Neural cell (in vitro differentiated cells): Measurements from ENCODE around the gene ADGRA1. TPM values are rescaled to one million over a fixed set of nuclear protein-coding genes. Genes with fewer than 3 reads are reported as not detected.

Experiments used
- H2AFZ ChIP-seq: fragments of 200-600, 300-800 bp; sonication (generic), shearing (Covaris generic); 2 replicates; pipeline ENCODE4 v1.6.0; 2014; ENCODE audit warnings: low read depth, mild to moderate bottlenecking, antibody characterized with exemption, low read length, moderate library complexity
- H3F3A ChIP-seq: fragments of 200-600 bp; shearing (Covaris generic); 2 replicates; pipeline ENCODE4 v1.6.1; 2016; ENCODE audit warnings: mild to moderate bottlenecking, moderate library complexity, mixed read lengths, antibody characterized with exemption, low read length; ENCODE audit not compliant: insufficient read depth, poor library complexity, severe bottlenecking
- H3K27ac ChIP-seq: fragments of 200-600, 300-800 bp; sonication (generic), shearing (Covaris generic); 2 replicates; pipeline ENCODE4 v1.5.1; 2014; ENCODE audit warnings: mild to moderate bottlenecking, low read length, moderate library complexity
- H3K27me3 ChIP-seq: fragments of 300-800, 200-600 bp; sonication (generic), shearing (Covaris generic); 2 replicates; pipeline ENCODE4 v1.6.0; 2014; ENCODE audit warnings: mild to moderate bottlenecking, low read depth, low read length, moderate library complexity; ENCODE audit not compliant: insufficient read depth
- H3K36me3 ChIP-seq: fragments of 300-800, 200-600 bp; sonication (generic), shearing (Covaris generic); 2 replicates; pipeline ENCODE4 v1.5.1; 2014; ENCODE audit warnings: mild to moderate bottlenecking, antibody characterized with exemption, low read length, moderate library complexity; ENCODE audit not compliant: insufficient read depth
- H3K4me2 ChIP-seq: fragments of 300-800, 200-600 bp; sonication (generic), shearing (Covaris generic); 2 replicates; pipeline ENCODE4 v1.6.0; 2014; ENCODE audit warnings: mild to moderate bottlenecking, low read length
- H3K4me3 ChIP-seq: fragments of 300-800, 200-600 bp; sonication (generic), shearing (Covaris generic); 2 replicates; pipeline ENCODE4 v1.5.1; 2014; ENCODE audit warnings: mild to moderate bottlenecking, low read length, moderate library complexity
- H3K79me2 ChIP-seq: fragments of 200-600 bp; shearing (Covaris generic); replicated peaks from 2 replicates; pipeline ENCODE4 v1.6.0; 2014; ENCODE audit warnings: mild to moderate bottlenecking, low read length, moderate library complexity; ENCODE audit not compliant: insufficient read depth
- H3K9ac ChIP-seq: fragments of 300-800, 200-600 bp; sonication (generic), shearing (Covaris generic); 2 replicates; pipeline ENCODE4 v1.6.1; 2016; ENCODE audit warnings: mild to moderate bottlenecking, low read length, mixed read lengths
- H3K9me2 ChIP-seq: fragments of 200-600 bp; shearing (Covaris generic); 2 replicates; pipeline ENCODE4 v1.6.1; 2016; ENCODE audit warnings: mild to moderate bottlenecking, low read length, mixed read lengths; ENCODE audit not compliant: insufficient read depth
- H3K9me3 ChIP-seq: fragments of 200-600, 300-800 bp; sonication (generic), shearing (Covaris generic); 2 replicates; pipeline ENCODE4 v1.6.1; 2016; ENCODE audit warnings: mild to moderate bottlenecking, mixed run types, low read length, moderate library complexity, mixed read lengths
- H4K20me1 ChIP-seq: fragments of 200-600 bp; shearing (Covaris generic); 2 replicates; pipeline ENCODE4 v1.6.1; 2016; ENCODE audit warnings: mild to moderate bottlenecking, mixed run types; ENCODE audit not compliant: insufficient read depth
- CTCF ChIP-seq: fragments of 450-650 bp; IDR thresholded peaks from 2 replicates; pipeline ENCODE4 v1.5.1; 2014; ENCODE audit warnings: antibody characterized with exemption, mild to moderate bottlenecking, moderate library complexity; ENCODE audit not compliant: poor library complexity, severe bottlenecking
- EP300 ChIP-seq: fragments of 450-650 bp; conservative IDR thresholded peaks from 2 replicates; pipeline ENCODE4 v1.6.1; 2014; ENCODE audit warnings: antibody characterized with exemption, mild to moderate bottlenecking, moderate library complexity; ENCODE audit not compliant: poor library complexity, severe bottlenecking
- EZH2 ChIP-seq: fragments of 200-600, 300-800 bp; shearing (Covaris generic), sonication (generic); IDR thresholded peaks from 2 replicates; pipeline ENCODE4 v1.6.1; 2014; ENCODE audit warnings: antibody characterized with exemption, low read length, borderline replicate concordance, mild to moderate bottlenecking; ENCODE audit not compliant: insufficient read depth, poor library complexity, severe bottlenecking
- MXI1 ChIP-seq: fragments of 450-650 bp; conservative IDR thresholded peaks from 2 replicates; pipeline ENCODE4 v1.6.1; 2014; ENCODE audit warnings: antibody characterized with exemption, mild to moderate bottlenecking; ENCODE audit not compliant: poor library complexity, severe bottlenecking
- POLR2AphosphoS5 ChIP-seq: IDR thresholded peaks from 2 replicates; pipeline ENCODE4 v1.6.1; 2012
- RAD21 ChIP-seq: fragments of 450-650 bp; conservative IDR thresholded peaks from 2 replicates; pipeline ENCODE4 v1.6.1; 2014; ENCODE audit warnings: antibody characterized with exemption, mild to moderate bottlenecking, moderate library complexity
- REST ChIP-seq: IDR thresholded peaks from 2 replicates; pipeline ENCODE4 v1.6.1; 2012; ENCODE audit warnings: borderline replicate concordance
- SMC3 ChIP-seq: fragments of 450-650 bp; conservative IDR thresholded peaks from 2 replicates; pipeline ENCODE4 v1.6.1; 2014; ENCODE audit warnings: antibody characterized with exemption, mild to moderate bottlenecking, moderate library complexity; ENCODE audit not compliant: poor library complexity
- TAF1 ChIP-seq: IDR thresholded peaks from 2 replicates; pipeline ENCODE4 v1.6.1; 2012; ENCODE audit warnings: low read depth
- polyA plus RNA-seq: library from polyadenylated mRNA; depleted of rRNA; stranded (reverse); fragments of >200 nt; gene quantifications from 2 replicates; pipeline ENCODE4 v1.2.3, GENCODE V29; 2014

Gene ADGRA1
- polyA plus RNA-seq, 1 donor from 2014 or later: 2.2 TPM

- Histone ChIP-seq H2AFZ (no peak overlapping the region), H3F3A (no peaks in the 10 kb centered on the region), H3K9me3 (peaks cover 9% of the 10 kb centered on the region), H3K79me2 (no peaks in the 10 kb centered on the region), H3K27ac (no peak overlapping the region), H3K4me3 (no peak overlapping the region), H3K9me2 (no peaks in the 10 kb centered on the region), H3K9ac (no peak overlapping the region), H3K36me3 (no peaks in the 10 kb centered on the region), H4K20me1 (no peaks in the 10 kb centered on the region), H3K4me2 (no peak overlapping the region), H3K27me3 (no peaks in the 10 kb centered on the region)
- TF ChIP-seq MXI1 (no peak), TAF1 (no peak), RAD21 (no peak), REST (no peak), EP300 (no peak), EZH2 (no peak), SMC3 (no peak), CTCF (no peak), POLR2AphosphoS5 (no peak)
These were observed 35.5 kb downstream of the ADGRA1 start for GRCh38 chr10:133123050-133123745.

- no peaks in the 10 kb centered on the region for H3K79me2 ChIP-seq
- no peaks in the 10 kb centered on the region for H3K27me3 ChIP-seq
- H3K4me3 ChIP-seq: no peak overlapping the region
- TF ChIP-seq POLR2AphosphoS5: no peak
- TF ChIP-seq EP300: no peak
- TF ChIP-seq SMC3: no peak
- no peak for TF ChIP-seq CTCF
- no peak for TF ChIP-seq MXI1
- TF ChIP-seq EZH2: no peak
- TF ChIP-seq TAF1: no peak
- no peak for TF ChIP-seq RAD21
- no peak for TF ChIP-seq REST
- no peaks in the 10 kb centered on the region for H3F3A ChIP-seq
- no peaks in the 10 kb centered on the region for H3K36me3 ChIP-seq
- H4K20me1 ChIP-seq: no peaks in the 10 kb centered on the region
- no peak overlapping the region for H3K4me2 ChIP-seq
- no peak overlapping the region for H2AFZ ChIP-seq
- H3K9me3 ChIP-seq: peaks cover 6% of the 10 kb centered on the region
- H3K27ac ChIP-seq: no peak overlapping the region
- no peak overlapping the region for H3K9ac ChIP-seq
- H3K9me2 ChIP-seq: no peaks in the 10 kb centered on the region
These were observed 36.1 kb downstream of the ADGRA1 start for GRCh38 chr10:133123746-133124356.
